Progenitor cell of endocrine pancreas (in vitro differentiated cells): ENCODE results near the gene RFC5. TPM values are rescaled to one million over a fixed set of nuclear protein-coding genes. Genes with fewer than 3 reads are reported as not detected.

ENCODE experiments used
- DNase-seq: peaks from one replicate; pipeline ENCODE4 v3.0.0; 2021; ENCODE audit warnings: low spot score; ENCODE audit not compliant: unreplicated experiment
- H3K27ac Mint-ChIP-seq: 2 replicates; pipeline ENCODE4 v1.8.0; 2021; ENCODE audit warnings: mild to moderate bottlenecking, moderate library complexity, mixed read lengths
- H3K27me3 Mint-ChIP-seq: 2 replicates; pipeline ENCODE4 v1.8.0; 2021; ENCODE audit warnings: mixed read lengths
- H3K36me3 Mint-ChIP-seq: 2 replicates; pipeline ENCODE4 v1.8.0; 2022; ENCODE audit warnings: mixed read lengths; ENCODE audit not compliant: insufficient read depth
- H3K4me1 Mint-ChIP-seq: 2 replicates; pipeline ENCODE4 v1.8.0; 2021; ENCODE audit warnings: low read depth, mixed read lengths
- H3K4me3 Mint-ChIP-seq: 2 replicates; pipeline ENCODE4 v1.8.0; 2021; ENCODE audit warnings: low read depth, mild to moderate bottlenecking, moderate library complexity, mixed read lengths
- H3K9me3 Mint-ChIP-seq: 2 replicates; pipeline ENCODE4 v1.8.0; 2021; ENCODE audit warnings: low read depth, mixed read lengths
- total RNA-seq: library from RNA; stranded (reverse); gene quantifications from 2 replicates; pipeline ENCODE4 v1.2.1, GENCODE V29; 2021
- TF ChIP-seq, protein P1 (sequence below): fragments of 200-600 bp; sonication (generic); IDR thresholded peaks from one replicate; pipeline ENCODE4 v1.5.0; 2021; ENCODE audit warnings: antibody characterized with exemption, mild to moderate bottlenecking; ENCODE audit not compliant: unreplicated experiment

Gene RFC5
- total RNA-seq, 1 donor from 2014 or later: 37.4 TPM

DNA sequence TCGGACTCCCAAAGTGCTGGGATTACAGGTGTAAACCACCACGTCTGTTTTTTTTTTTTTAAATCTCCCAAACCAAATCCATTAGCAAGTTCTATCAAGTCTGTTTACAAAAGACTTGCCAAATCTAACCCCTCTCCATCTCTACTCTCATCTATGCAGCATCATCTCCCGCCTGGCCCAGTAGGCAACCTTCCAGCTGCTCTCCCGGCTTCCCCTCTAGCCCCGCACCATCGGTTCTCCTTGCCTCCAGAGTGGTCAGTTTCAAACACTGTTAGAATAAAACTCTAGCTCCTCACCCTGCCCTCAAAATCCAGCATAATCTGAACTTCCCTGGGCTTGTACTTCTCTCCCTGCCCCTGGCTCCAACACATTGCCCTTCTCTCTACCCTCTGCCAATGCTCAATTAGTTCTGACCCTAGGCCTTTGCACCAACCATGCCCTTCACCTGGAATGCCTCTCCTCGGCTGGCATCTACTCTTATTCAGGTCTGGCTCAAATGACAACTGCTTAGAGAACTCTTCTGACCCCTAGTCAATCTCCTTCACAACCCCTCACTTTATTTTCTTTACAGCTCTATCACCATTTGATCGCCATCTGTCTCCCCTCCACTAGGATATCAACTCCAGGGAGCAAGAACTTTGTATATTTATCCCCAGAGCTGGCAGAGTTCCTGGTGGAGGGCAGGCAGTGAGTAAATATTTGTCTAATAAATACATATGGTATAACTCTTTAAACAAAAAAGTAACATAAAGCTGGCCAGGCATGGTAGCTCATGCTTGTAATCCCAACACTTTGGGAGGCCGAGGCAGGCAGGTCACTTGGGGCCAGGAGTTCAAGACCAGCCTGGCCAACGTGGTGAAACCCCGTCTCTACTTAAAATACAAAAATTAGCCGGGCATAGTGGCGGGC lies 39.6 kb downstream of the RFC5 start:
- Mint-ChIP-seq H3K4me1 (peaks cover 13% of the 10 kb centered on the region), H3K27ac (peak overlapping the region; percentile 37), H3K9me3 (no peaks in the 10 kb centered on the region), H3K36me3 (peaks cover 4% of the 10 kb centered on the region), H3K27me3 (no peaks in the 10 kb centered on the region), H3K4me3 (no peak overlapping the region)
- TF ChIP-seq, protein P1, sequence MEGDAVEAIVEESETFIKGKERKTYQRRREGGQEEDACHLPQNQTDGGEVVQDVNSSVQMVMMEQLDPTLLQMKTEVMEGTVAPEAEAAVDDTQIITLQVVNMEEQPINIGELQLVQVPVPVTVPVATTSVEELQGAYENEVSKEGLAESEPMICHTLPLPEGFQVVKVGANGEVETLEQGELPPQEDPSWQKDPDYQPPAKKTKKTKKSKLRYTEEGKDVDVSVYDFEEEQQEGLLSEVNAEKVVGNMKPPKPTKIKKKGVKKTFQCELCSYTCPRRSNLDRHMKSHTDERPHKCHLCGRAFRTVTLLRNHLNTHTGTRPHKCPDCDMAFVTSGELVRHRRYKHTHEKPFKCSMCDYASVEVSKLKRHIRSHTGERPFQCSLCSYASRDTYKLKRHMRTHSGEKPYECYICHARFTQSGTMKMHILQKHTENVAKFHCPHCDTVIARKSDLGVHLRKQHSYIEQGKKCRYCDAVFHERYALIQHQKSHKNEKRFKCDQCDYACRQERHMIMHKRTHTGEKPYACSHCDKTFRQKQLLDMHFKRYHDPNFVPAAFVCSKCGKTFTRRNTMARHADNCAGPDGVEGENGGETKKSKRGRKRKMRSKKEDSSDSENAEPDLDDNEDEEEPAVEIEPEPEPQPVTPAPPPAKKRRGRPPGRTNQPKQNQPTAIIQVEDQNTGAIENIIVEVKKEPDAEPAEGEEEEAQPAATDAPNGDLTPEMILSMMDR: no peak
- DNase-seq: no peak

DNA sequence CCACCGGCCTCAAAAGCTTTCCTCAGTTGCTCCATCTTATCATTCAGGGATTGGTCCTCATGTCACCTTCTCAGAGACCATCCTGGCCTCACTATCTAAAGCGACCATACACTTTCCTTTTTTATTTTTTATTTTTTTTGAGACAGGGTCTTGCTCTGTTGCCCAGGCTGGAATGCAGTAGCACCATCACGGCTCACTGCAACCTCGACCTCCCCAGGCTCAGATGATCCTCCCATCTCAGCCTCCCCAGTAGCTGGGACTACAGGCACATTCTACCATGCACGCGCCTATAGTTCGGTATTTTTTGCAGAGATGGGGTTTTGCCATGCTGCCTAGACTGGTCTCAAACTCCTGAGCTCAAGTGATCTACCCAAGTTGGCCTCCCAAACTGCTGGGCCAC lies 41.7 kb downstream of the RFC5 start:
- DNase-seq: no peak
- Mint-ChIP-seq H3K9me3 (no peaks in the 10 kb centered on the region), H3K27ac (no peak overlapping the region), H3K27me3 (no peaks in the 10 kb centered on the region), H3K4me3 (no peak overlapping the region), H3K36me3 (peaks cover 1% of the 10 kb centered on the region), H3K4me1 (peaks cover 20% of the 10 kb centered on the region)
- TF ChIP-seq, protein P1: no peak

DNA sequence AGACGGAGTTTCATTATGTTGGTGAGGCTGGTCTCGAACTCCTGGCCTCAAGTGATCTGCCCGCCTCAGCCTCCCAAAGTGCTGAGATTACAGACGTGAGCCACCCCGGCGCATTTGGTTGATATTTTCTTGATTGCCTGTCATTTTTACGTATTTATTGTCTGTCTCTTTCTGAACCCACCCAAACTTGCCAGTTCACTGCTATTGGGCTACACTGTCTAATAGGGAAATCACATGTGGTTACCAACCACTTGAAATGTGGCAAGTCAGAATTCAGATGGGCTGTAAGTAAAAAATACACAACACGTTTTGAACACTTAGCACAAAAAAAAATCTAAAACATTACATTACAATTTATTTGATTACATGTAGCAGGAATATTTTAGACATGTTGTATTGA lies 42.4 kb downstream of the RFC5 start:
- DNase-seq: no peak
- Mint-ChIP-seq H3K9me3 (no peaks in the 10 kb centered on the region), H3K4me3 (no peak overlapping the region), H3K27ac (peak overlapping the region; percentile 89), H3K36me3 (peaks cover 1% of the 10 kb centered on the region), H3K4me1 (peaks cover 24% of the 10 kb centered on the region), H3K27me3 (no peaks in the 10 kb centered on the region)
- TF ChIP-seq, protein P1: no peak

DNA sequence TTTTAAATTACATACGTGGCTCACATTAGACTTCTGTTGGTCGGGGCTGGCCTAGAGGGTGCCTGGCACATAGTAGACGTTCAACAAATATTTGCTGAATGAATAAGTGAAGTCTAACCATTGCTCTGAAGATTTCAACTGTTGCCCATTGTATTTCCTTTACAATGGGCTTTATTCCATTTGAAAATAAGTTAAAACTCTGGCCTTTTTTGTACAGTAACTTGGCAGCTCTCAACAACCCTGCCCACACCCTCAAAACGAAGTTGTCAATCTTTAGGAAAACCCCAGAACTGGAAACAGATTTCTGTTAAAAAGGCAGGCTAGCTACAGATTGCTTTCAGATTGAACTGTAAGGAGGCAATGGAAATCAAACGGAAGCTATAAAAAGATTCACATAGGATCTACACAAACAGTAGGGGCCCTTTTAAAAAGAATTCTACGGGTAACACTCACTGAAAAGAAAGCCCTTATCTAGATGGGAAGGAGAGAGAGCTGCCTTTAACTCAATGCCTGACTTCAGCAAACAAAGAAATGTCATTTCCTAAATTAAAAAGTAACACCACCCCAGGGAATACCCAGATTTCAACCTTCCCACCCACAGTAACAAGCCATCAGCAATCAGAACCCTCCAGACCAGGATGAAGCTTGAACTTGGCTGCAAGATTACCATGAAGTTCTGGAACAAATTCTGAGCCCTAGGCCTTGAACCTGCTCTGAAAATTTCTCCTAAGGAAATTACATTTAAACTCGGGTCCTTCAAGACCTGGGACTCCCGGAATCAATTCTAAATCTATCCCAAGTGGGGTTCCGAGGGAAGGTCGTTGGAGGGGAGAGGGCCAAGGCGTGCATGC lies 43.1 kb downstream of the RFC5 start:
- DNase-seq: no peak
- Mint-ChIP-seq H3K36me3 (peaks cover 1% of the 10 kb centered on the region), H3K4me1 (peaks cover 30% of the 10 kb centered on the region), H3K9me3 (no peaks in the 10 kb centered on the region), H3K27ac (peak overlapping the region; percentile 89), H3K4me3 (peak overlapping the region; percentile 82), H3K27me3 (no peaks in the 10 kb centered on the region)
- TF ChIP-seq, protein P1: no peak

DNA sequence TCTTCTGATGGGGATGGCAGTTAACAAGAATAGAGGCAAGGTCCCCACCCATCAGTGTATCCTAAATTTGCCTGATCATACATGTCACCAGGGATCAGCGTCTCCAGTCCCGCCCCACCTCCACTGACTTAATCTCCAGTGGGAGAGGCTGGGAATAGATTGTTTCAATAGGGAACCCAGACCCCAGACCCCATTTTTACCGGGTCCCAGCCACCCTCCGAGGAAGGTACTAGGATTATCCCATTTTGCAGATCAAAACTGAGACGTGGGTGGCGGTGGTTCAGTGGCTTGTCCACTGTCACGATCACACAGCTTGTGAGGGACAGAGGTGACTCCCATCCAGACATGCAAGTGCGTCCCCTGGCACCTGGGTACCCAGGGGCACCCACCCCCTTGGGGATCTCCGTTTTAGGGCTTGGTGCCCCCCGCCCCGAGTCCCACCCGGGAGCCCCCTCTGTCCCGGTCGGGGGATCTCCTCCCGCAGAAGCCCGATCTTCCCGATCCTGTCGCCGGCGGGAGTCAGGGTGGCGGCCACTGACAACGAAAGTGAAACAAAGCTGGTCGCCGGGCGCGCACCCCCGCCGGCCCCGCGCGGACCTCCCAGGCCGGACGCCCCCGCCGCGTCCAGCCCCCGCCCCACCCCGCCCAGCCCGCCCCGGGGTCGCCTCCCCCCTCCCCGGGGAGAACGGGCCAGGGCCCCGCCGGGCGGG lies 44.0 kb downstream of the RFC5 start:
- DNase-seq: peak; percentile 20
- Mint-ChIP-seq H3K36me3 (peaks cover 1% of the 10 kb centered on the region), H3K4me3 (peak overlapping the region; percentile 82), H3K4me1 (peaks cover 30% of the 10 kb centered on the region), H3K27ac (peak overlapping the region; percentile 89), H3K9me3 (no peaks in the 10 kb centered on the region), H3K27me3 (no peaks in the 10 kb centered on the region)
- TF ChIP-seq, protein P1: no peak
